GM13976 (cell line): Measurements from ENCODE around the gene CDH13.

Source experiments
- DNase-seq: peaks from one replicate; pipeline ENCODE4 v3.0.0; 2012; ENCODE audit warnings: low spot score
- CTCF ChIP-seq: IDR thresholded peaks from 2 replicates; pipeline ENCODE4 v1.5.1; 2012; ENCODE audit warnings: borderline replicate concordance, mild to moderate bottlenecking; ENCODE audit not compliant: insufficient read depth; ENCODE audit errors: extremely low read depth, missing control alignments, control extremely low read depth
- in situ Hi-C: fragments of 300-500 bp; cut with MboI; formaldehyde crosslinking; loops from one replicate; pipeline ENCODE4 v1.12.0; 2022; ENCODE audit warnings: low sequenced_read_pairs, mixed read lengths, inconsistent platforms; ENCODE audit not compliant: unreplicated experiment

The CDH13 gene

GRCh38 chr16:83720981-83721380 lies 1094.2 kb downstream of the CDH13 start:
- DNase-seq = no peak
- no peak for TF ChIP-seq CTCF

GRCh38 chr16:83721676-83722075 lies 1094.9 kb downstream of the CDH13 start:
- DNase-seq = no peak
- in situ Hi-C loops = no loop called here
- TF ChIP-seq CTCF = no peak

More at GRCh38 chr16:83720981-83721380, 1094.2 kb downstream of the CDH13 start:
- in situ Hi-C loops = no loop called here

GRCh38 chr16:83722456-83723183 lies 1095.9 kb downstream of the CDH13 start:
- DNase-seq = no peak
- in situ Hi-C loops = no loop called here
- TF ChIP-seq CTCF = no peak

- DNase-seq = no peak
- in situ Hi-C loops = no loop called here
- no peak for TF ChIP-seq CTCF
These were observed 1096.5 kb downstream of the CDH13 start for GRCh38 chr16:83723244-83723643.

GRCh38 chr16:83723901-83724300 lies 1097.1 kb downstream of the CDH13 start:
- DNase-seq = no peak
- no peak for TF ChIP-seq CTCF
- in situ Hi-C loops = no loop called here

GRCh38 chr16:83724585-83724984 lies 1097.8 kb downstream of the CDH13 start:
- TF ChIP-seq CTCF = no peak
- DNase-seq = no peak
- in situ Hi-C loops = no loop called here
